Esophagus muscularis mucosa (tissue), 4 donors: ENCODE results near the gene PTPN12. TPM values are rescaled to one million over a fixed set of nuclear protein-coding genes. Genes with fewer than 3 reads are reported as not detected.

Experiments
- DNase-seq: peaks from one replicate; pipeline ENCODE4 v3.0.0-alpha.2; 2017; ENCODE audit errors: extremely low spot score
- H3K27ac ChIP-seq, 4 donors: fragments of 200-600 bp; sonication (generic); replicated peaks in 1 of 4; 1 replicate in 3 of 4; 2 replicates in 1 of 4; pipeline ENCODE4 v1.5.1; 2016 to 2019; ENCODE audit warnings: mild to moderate bottlenecking in 1 of 4
- H3K27me3 ChIP-seq, 4 donors: fragments of 200-600 bp; sonication (generic); one replicate each; pipeline versions ENCODE4 v1.5.1 to v1.6.0; 2016 to 2019
- H3K36me3 ChIP-seq, 4 donors: fragments of 200-600 bp; sonication (generic); one replicate each; pipeline ENCODE4 v1.5.1; 2016 to 2019
- H3K4me1 ChIP-seq, 4 donors: fragments of 200-600 bp; sonication (generic); one replicate each; pipeline ENCODE4 v1.5.1; 2016 to 2019
- H3K4me3 ChIP-seq, 4 donors: fragments of 200-600 bp; sonication (generic); 1 replicate in 2 of 4; 2 replicates in 2 of 4; pipeline ENCODE4 v1.5.1; 2016 to 2019; ENCODE audit warnings: mild to moderate bottlenecking in 4 of 4, moderate library complexity in 1 of 4
- H3K9me3 ChIP-seq, 4 donors: fragments of 200-600 bp; sonication (generic); 1 replicate in 3 of 4; 2 replicates in 1 of 4; pipeline ENCODE4 v1.5.1; 2016 to 2019
- EP300 ChIP-seq: sonication (generic); formaldehyde crosslinking; IDR thresholded peaks from one replicate; pipeline ENCODE4 v1.6.1; 2017; ENCODE audit warnings: antibody characterized with exemption
- POLR2A ChIP-seq: fragments of 450-650 bp; IDR thresholded peaks from one replicate; pipeline ENCODE4 v1.6.1; 2017; ENCODE audit warnings: antibody characterized with exemption, moderate library complexity, mild to moderate bottlenecking, low read depth
- POLR2AphosphoS5 ChIP-seq, 2 donors: sonication (generic); formaldehyde crosslinking; IDR thresholded peaks; one replicate each; pipeline ENCODE4 v1.6.1; 2017; ENCODE audit warnings: antibody characterized with exemption in 2 of 2
- WGBS: methylation state at CpG from one replicate; pipeline ENCODE4 v1.1.5; 2018; 5-methylcytosine and 5-hydroxymethylcytosine counted together
- intact Hi-C: fragments of 100-400 bp; cut with DNase I; formaldehyde crosslinking; loops from one replicate; pipeline ENCODE4 v1.15.1; 2023
- total RNA-seq, 4 donors: library from RNA; depleted of rRNA; stranded (reverse); fragments of >200 nt; gene quantifications; one replicate each; pipeline versions ENCODE4 v1.1.0 to v1.2.1, GENCODE V29; 2016
- TF ChIP-seq, protein P1 (sequence below), 3 experiments: fragments of 200-600 bp in 2 of 3; fragments of 450-650 bp in 1 of 3; sonication (generic) in 2 of 3; IDR thresholded peaks; one replicate each; pipeline ENCODE4 v1.5.1; 2017 to 2019; ENCODE audit warnings: antibody characterized with exemption in 3 of 3, mild to moderate bottlenecking in 2 of 3, moderate library complexity in 1 of 3

The PTPN12 gene
- total RNA-seq, 4 donors from 2014 or later, result 89.1 to 126 (median 98.4) TPM

DNA sequence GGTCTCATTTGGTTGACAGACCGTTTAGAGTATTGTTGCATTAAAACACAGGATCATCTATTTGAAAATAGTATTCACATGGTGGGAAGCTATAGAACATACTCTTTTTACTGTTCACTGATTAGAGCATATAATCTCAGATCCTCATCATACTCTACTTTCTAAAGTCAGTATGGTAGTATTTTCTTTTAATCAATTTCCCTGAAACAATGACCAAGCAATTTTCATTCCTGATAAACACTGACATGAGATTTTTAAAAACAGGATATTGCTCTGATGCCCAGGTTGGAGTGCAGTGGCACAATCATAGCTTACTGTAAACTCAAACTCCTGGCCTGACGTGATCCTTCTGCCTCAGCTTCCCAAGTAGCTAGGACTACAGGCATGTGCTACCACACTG lies 63.9 kb downstream of the PTPN12 start:
- H3K27me3 ChIP-seq, result no peaks in the 10 kb centered on the region
- no peak for DNase-seq
- TF ChIP-seq, protein P1, sequence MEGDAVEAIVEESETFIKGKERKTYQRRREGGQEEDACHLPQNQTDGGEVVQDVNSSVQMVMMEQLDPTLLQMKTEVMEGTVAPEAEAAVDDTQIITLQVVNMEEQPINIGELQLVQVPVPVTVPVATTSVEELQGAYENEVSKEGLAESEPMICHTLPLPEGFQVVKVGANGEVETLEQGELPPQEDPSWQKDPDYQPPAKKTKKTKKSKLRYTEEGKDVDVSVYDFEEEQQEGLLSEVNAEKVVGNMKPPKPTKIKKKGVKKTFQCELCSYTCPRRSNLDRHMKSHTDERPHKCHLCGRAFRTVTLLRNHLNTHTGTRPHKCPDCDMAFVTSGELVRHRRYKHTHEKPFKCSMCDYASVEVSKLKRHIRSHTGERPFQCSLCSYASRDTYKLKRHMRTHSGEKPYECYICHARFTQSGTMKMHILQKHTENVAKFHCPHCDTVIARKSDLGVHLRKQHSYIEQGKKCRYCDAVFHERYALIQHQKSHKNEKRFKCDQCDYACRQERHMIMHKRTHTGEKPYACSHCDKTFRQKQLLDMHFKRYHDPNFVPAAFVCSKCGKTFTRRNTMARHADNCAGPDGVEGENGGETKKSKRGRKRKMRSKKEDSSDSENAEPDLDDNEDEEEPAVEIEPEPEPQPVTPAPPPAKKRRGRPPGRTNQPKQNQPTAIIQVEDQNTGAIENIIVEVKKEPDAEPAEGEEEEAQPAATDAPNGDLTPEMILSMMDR (IDR thresholded peaks at IDR 0.05), result no peak
- TF ChIP-seq POLR2AphosphoS5 (IDR thresholded peaks at IDR 0.05) (no peak), EP300 (no peak), POLR2A (no peak)
- H3K27ac ChIP-seq, result no peak overlapping the region
- WGBS, result 77% methylated on average over 2 of the region's 2 CpGs
- no peaks in the 10 kb centered on the region for H3K9me3 ChIP-seq
- H3K36me3 ChIP-seq, result peaks cover 14 to 70% (median 39%) of the 10 kb centered on the region in 4 donors
- H3K4me3 ChIP-seq, result no peak overlapping the region
- H3K4me1 ChIP-seq, result no peaks in the 10 kb centered on the region
- intact Hi-C loops, result no loop called here

DNA sequence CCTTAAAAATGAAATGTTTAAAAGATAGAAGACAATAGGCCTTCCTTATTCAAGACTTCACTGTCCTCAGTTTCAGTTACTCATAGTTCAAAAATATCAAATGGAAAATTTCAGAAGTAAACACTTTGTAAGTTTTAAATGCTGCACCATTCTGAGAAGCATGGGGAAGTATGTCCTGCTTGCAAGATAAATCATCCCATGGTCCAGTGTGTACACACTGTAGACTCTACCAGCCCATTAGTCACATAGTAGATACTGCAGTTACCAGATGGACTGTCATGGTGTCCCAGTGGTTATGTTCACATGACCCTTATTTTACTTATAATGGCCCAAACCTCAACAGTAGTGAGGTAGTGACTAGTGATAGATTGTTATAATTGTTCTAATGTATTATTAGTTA lies 69.5 kb downstream of the PTPN12 start:
- no peak for DNase-seq
- intact Hi-C loops, result no loop called here
- Histone ChIP-seq H3K27me3 (no peaks in the 10 kb centered on the region), H3K36me3 (peaks cover 9 to 72% (median 35%) of the 10 kb centered on the region in 4 donors), H3K4me1 (no peaks in the 10 kb centered on the region), H3K9me3 (no peaks in the 10 kb centered on the region), H3K27ac (no peak overlapping the region), H3K4me3 (no peak overlapping the region)
- TF ChIP-seq POLR2A (no peak), EP300 (no peak)

DNA sequence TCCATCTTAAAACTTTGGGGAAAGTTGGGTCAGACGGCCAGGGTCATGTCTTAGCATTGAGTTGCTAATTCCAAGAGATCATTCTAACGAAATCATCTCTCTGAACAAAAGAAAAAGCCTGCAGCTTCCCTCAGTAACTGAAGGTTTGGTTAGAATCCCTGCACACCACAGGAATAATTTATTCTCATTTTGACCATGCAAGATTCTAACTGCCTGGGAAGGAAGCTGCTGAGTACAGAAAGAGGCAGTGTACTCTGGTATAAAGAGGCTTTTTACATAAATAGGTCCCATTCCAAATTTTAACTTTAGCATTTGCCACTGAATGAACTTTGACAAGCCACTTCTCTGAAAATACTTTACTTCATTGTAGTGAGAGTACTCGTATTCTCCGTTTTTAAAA lies 82.2 kb downstream of the PTPN12 start:
- peaks cover 4 to 76% (median 51%) of the 10 kb centered on the region in 4 donors for H3K36me3 ChIP-seq

DNA sequence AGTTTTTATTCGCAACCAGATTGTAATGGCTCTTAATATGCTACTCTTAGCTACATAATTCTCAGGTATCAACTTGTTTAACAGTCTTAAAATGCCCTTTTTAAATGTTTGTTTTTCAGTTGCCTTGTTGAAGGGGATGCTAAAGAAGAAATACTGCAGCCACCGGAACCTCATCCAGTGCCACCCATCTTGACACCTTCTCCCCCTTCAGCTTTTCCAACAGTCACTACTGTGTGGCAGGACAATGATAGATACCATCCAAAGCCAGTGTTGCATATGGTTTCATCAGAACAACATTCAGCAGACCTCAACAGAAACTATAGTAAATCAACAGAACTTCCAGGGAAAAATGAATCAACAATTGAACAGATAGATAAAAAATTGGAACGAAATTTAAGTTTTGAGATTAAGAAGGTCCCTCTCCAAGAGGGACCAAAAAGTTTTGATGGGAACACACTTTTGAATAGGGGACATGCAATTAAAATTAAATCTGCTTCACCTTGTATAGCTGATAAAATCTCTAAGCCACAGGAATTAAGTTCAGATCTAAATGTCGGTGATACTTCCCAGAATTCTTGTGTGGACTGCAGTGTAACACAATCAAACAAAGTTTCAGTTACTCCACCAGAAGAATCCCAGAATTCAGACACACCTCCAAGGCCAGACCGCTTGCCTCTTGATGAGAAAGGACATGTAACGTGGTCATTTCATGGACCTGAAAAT lies 89.7 kb downstream of the PTPN12 start:
- no peaks in the 10 kb centered on the region for H3K4me1 ChIP-seq
- no peak for DNase-seq
- 91% methylated on average over 6 of the region's 6 CpGs for WGBS
- TF ChIP-seq POLR2AphosphoS5 (IDR thresholded peaks at IDR 0.05), result no peak
- TF ChIP-seq, protein P1 (IDR thresholded peaks at IDR 0.05), result no peak
- TF ChIP-seq POLR2A, result no peak
- TF ChIP-seq EP300, result no peak
- intact Hi-C loops, result no loop called here
- no peaks in the 10 kb centered on the region for H3K27me3 ChIP-seq
- peaks cover 25 to 85% (median 68%) of the 10 kb centered on the region in 4 donors for H3K36me3 ChIP-seq
- H3K4me3 ChIP-seq, result no peak overlapping the region
- H3K27ac ChIP-seq, result no peak overlapping the region
- H3K9me3 ChIP-seq, result no peaks in the 10 kb centered on the region

More for the DNA sequence above, 82.2 kb downstream of the PTPN12 start:
- DNase-seq, result no peak
- Histone ChIP-seq H3K4me1 (no peaks in the 10 kb centered on the region), H3K9me3 (no peaks in the 10 kb centered on the region), H3K27ac (no peak overlapping the region), H3K27me3 (no peaks in the 10 kb centered on the region), H3K4me3 (no peak overlapping the region)
- 83% methylated on average over 4 of the region's 4 CpGs for WGBS
- TF ChIP-seq EP300 (no peak), POLR2AphosphoS5 (IDR thresholded peaks at IDR 0.05) (no peak), POLR2A (no peak)
- TF ChIP-seq, protein P1 (IDR thresholded peaks at IDR 0.05), result no peak
- intact Hi-C loops, result no loop called here

GRCh38 chr7:77627309-77627676 lies 90.2 kb downstream of the PTPN12 start:
- TF ChIP-seq EP300 (no peak), POLR2AphosphoS5 (IDR thresholded peaks at IDR 0.05) (no peak), POLR2A (no peak)
- TF ChIP-seq, protein P1 (IDR thresholded peaks at IDR 0.05), result no peak
- no peak overlapping the region for H3K27ac ChIP-seq
- H3K9me3 ChIP-seq, result no peaks in the 10 kb centered on the region
- intact Hi-C loops, result no loop called here
- H3K4me3 ChIP-seq, result no peak overlapping the region
- no peaks in the 10 kb centered on the region for H3K27me3 ChIP-seq
- peaks cover 25 to 85% (median 63%) of the 10 kb centered on the region in 4 donors for H3K36me3 ChIP-seq
- no peaks in the 10 kb centered on the region for H3K4me1 ChIP-seq
- no peak for DNase-seq
